HG02852 (cell line): ENCODE results near the gene AKIRIN2.
"Not testable (repeated sequence)": the region's sequence is repeated elsewhere in the genome, so short reads cannot be mapped to it uniquely, and the experiment has no call there.

Experiments
- ATAC-seq: cut with Tn5 transposase; IDR thresholded peaks from one replicate; pipeline ENCODE4 v1.9.1; 2021; ENCODE audit warnings: mild to moderate bottlenecking, moderate library complexity; ENCODE audit not compliant: unreplicated experiment

The AKIRIN2 gene

GRCh38 chr6:87687893-87688292 is 14.1 kb downstream of the AKIRIN2 start:
- ATAC-seq, result not testable (repeated sequence)

DNA sequence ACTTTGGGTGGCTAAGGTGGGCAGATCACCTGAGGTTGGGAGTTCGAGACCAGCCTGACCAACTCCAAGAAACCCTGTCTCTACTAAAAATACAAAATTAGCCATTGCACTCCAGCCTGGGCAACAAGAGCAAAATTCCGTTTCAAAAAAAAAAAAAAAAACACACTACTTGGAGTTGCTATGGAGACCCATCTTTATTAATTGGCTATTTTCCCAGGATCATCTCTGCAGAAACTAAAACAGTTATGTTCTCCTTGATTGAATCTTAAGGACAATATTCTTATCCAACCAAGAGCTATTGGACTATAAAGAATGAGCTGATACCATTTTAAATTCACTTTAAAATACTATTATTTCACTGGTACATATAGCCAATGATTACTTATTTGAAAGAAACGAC is 14.7 kb downstream of the AKIRIN2 start:
- no peak for ATAC-seq

DNA sequence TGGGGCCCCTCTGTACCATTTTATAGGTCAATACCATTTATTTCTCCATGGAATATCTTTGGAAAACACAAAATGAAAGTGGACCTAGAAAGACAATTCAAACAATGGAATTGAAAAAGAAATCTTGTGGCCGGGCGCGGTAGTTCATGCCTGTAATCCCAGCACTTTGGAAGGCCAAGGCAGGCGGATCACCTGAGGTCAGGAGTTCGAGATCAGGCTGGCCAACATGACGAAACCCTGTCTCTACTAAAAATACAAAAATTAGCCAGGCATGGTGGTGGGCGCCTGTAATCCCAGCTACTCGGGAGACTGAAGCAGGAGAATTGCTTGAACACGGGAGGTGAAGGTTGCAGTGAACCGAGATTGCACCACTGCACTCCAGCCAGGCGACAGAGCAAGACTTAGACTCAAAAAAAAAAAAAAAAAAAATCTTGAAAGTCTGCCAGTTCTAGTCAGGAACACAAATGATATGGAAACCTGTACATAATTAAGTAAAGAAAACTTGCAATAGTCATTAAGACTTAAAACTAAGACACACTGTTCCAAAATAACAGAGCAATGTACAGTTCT is 15.3 kb downstream of the AKIRIN2 start:
- ATAC-seq, result not testable (repeated sequence)

DNA sequence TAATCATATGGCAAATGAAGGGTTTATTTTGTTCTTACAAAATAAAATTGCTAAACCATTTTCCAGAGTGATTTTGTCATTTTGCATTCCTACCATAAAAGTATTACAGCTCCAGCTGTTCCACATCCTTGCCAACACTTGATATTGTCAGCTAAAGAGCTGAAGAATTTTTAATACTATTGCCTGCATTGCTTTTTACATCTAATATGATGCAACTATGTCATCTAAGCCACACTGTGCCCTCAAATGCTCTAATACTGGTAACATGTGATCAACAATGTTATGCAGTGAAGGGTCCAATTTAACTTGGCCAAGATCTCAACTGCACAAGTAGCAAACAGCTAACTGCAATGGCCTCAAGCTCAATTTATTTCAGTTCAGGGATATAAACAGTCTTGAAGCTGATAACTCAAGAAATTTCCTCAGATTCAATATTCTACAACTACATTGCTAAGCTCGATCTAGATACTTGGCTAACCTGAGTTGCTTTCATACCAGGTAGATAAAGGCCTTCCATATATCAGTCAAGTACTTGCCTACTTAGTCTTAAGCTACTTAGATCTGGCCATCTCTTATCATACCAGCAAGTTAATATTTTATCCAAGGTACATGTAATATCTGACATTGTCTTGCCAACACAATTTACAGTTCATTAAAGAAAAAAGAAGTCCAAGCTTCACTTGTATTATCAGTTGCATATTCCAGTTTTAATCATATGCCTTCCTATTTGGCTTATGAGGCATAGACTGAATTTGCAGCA is 17.0 kb downstream of the AKIRIN2 start:
- no peak for ATAC-seq

DNA sequence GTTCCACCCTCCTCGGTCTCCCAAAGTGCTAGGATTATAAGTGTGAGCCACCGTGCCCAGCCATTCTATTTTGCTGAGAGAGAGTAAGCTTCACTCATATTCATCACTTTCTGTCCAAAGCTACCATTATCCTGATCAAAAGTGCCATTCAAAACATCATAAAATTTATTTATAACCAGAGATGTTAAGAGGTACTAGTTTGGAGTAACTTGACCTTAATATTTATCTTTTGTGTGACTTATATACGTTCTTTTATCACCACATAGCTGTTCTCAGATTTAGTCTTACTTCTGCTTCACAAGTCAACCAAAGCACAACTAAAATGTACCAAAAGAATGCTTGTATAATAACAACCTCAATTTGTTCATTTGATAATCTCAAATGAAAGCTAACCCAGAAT is 18.1 kb downstream of the AKIRIN2 start:
- no peak for ATAC-seq

DNA sequence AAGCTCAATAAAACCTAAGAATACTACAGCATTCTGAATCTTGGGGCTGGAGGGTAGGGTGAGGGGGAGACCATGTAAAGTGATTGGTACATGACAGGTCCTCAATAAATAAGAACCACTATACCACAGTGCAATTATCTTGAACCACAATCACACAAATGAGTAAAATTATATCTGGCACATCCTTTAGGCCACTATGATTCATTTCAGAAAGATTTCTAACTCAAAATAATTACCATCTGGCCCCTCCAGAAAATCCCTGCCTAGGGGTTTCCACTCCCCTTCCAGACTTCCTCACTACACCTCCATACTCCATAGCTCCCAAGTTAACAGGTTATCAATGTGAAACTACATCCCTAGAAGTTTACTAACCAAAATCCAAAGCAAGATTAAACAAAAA is 19.7 kb downstream of the AKIRIN2 start:
- ATAC-seq, result peak; percentile 66

DNA sequence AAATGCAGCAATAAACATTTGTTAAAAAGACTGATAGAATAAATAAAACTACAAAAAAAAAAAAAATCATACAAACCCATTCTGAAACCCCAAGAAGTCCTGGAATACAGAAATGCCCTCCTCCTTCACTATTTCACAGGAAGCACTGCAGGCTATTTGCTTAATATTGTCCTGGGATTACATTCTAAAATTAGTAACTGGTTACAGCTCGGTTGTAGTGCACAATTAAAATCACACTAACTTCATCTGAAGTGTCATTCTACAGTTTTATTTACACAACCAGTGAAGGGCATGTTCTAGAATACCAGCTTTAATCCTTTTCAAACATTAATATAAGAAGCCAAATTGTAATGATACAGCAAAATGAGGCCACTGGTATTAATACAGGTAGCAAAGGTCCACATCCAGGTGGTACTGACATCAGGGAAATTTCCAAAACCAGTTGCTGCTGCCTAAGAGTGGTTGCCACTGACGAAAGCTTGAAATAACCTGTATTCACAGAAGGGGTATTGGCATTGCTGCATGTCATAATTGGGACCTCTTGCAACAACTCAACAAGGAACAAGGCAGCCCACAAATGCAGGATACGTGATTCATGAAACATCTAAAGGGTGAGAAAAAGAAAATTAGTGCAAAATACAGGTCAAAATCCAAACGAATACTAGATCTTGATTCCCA is 26.9 kb downstream of the AKIRIN2 start:
- ATAC-seq, result no peak

DNA sequence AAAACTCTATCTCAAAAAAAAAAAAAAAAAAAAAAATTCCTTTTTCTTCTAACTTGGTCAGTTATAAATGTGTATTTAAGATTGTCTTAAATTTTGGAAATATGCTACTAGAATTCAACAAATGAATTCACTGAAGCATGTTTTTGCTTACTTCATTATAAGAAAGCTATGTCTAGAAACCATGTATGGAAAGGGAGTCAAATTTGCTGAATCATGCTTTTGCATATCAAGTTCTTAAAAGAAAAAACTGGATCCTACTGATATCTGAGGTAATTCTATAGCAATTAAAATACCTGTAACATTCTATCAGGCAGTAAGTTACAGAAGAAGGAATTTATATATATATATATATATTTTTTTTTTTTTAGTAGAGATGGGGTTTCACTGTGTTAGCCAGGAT is 27.7 kb downstream of the AKIRIN2 start:
- ATAC-seq, result no peak

DNA sequence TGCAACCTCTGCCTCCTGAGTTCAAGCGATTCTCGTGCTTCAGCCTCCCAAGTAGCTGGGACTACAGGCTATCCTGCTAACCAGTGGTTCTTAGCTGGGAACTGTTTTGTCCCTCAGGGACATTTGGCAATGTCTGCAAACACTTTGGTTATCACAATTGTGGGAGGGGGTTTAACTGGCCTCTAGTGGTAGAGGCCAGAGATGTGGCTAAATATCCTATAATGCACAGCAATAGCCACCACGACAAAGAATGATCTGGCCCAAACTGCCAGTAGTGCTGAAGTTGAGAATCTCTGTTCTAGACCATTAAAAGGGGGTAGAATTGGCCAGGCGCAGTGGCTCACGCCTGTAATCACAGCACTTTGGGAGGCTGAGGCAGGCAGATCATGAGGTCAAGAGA is 28.8 kb downstream of the AKIRIN2 start:
- ATAC-seq, result no peak

DNA sequence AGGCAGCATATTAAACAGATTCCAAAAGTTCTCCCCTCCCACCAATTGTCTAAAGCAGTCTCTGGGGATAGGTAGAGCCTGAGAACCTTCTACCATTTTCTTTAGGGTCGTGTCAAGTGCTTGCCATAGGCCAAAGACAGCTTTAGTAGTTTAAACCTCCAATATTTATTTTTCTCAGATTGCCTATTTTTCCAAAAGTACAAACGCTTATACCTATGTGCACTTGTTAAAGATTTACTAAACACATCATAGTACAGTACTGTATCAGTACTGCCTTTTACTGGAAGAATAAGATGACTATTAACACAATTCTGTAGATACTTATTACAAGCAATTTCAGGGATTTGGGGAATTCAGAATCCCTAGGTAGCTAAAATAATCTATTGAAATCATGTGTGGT is 29.4 kb downstream of the AKIRIN2 start:
- no peak for ATAC-seq

GRCh38 chr6:87671555-87672029 is 30.4 kb downstream of the AKIRIN2 start:
- no peak for ATAC-seq

DNA sequence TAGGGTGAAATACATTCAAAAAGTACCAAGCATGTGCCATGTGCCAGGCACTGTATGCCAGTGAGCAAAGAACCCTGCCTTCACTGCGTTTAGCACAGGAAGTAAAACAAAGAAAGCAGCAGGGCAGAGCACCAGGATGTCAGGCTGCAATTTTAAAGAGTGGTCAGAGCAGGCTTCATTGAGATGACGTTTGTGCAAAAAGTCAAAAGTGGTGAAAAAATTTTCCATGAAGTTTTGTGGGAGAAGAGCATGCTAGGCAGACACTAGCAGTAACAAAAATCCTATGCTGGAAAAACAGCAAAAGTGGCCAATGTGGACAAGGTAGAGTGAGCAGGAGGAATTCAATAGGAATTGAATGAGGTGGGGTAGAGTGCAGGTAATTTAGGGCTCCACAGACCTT is 31.3 kb downstream of the AKIRIN2 start:
- ATAC-seq, result no peak

- ATAC-seq, result no peak
Measured at GRCh38 chr6:87669051-87669450, 33.0 kb downstream of the AKIRIN2 start.

GRCh38 chr6:87668013-87668412 is 34.0 kb downstream of the AKIRIN2 start:
- ATAC-seq, result no peak

- no peak for ATAC-seq
Measured at GRCh38 chr6:87667032-87667431, 35.0 kb downstream of the AKIRIN2 start.

GRCh38 chr6:87664921-87665485 is 37.0 kb downstream of the AKIRIN2 start:
- no peak for ATAC-seq

DNA sequence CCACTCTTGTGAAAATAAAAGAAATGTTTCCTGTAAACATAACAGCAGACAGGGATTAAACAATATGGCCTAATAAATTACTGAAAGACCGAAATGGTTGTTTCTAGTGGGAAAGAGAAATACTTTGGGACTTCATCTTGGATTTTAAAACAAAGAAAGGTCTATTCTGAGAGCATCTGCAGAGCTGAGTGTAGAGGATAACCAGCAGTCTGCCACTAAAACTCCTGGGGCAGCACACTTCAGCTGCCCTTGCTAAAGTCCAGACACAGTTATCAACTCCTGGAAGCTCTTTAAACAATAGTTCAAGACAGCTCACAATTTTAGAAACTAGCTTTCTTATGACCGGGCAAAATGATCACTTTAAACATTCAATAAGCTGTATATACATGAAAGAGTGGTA is 38.6 kb downstream of the AKIRIN2 start:
- no peak for ATAC-seq

- ATAC-seq, result no peak
Measured at GRCh38 chr6:87661503-87661902, 40.5 kb downstream of the AKIRIN2 start.

- no peak for ATAC-seq
Measured at GRCh38 chr6:87661016-87661415, 41.0 kb downstream of the AKIRIN2 start.

GRCh38 chr6:87660226-87660911 is 41.7 kb downstream of the AKIRIN2 start:
- no peak for ATAC-seq

- no peak for ATAC-seq
Measured at GRCh38 chr6:87658516-87658915, 43.5 kb downstream of the AKIRIN2 start.
